Melanocyte of skin (primary cell): ENCODE measurements around the gene ZC3H18. TPM values are rescaled to one million over a fixed set of nuclear protein-coding genes. Genes with fewer than 3 reads are reported as not detected.

Source experiments
- total RNA-seq, 2 donors: library from RNA; depleted of rRNA; stranded (reverse); fragments of >200 nt; gene quantifications; 2 replicates each; pipeline ENCODE4 v1.2.3, GENCODE V29; 2012

The ZC3H18 gene
- 10 to 100 TPM in 1 of 2 donors, 1 to 10 TPM in 1; 8.9 to 14.7 TPM for total RNA-seq

DNA sequence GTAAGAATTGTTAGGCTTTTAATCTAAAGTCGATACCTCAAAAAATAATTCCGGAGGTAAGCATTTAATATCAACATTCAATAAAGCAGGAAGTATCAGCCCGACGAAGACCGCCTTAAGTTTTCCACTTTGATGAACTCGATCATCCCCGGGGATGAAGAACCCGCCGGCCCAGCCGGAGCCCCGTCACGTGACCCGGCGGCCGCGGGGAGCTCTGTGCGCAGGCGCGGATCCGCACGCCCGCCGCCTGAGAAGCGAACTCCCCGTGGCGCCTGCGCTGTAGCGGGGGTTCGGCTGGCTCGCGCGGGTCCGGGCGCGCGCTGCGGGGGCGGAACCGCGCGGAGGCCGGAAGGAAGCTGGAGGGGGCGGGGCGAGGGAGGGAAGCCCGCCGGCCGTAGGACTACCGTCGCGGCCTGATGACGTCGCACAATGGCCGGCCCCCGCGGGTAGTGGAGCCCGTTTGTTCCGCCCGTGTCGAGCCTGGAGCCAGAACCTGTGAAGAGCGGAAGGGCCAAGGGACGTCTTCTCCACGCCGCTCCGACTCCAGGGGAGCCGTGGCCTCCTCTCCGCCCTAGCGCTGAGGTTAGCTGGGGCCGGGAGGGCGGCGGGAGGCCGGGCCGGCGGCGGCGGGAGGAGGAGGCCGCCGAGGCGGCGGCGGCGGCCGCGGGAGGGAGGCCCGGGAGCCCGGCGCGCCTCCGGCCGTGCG, at the start of gene ZC3H18:
Gene ZC3H18 (plus strand): TSS at position 419 of the 706 bp plus-strand sequence. CDS start 6,721 bp downstream, outside the sequence.

DNA sequence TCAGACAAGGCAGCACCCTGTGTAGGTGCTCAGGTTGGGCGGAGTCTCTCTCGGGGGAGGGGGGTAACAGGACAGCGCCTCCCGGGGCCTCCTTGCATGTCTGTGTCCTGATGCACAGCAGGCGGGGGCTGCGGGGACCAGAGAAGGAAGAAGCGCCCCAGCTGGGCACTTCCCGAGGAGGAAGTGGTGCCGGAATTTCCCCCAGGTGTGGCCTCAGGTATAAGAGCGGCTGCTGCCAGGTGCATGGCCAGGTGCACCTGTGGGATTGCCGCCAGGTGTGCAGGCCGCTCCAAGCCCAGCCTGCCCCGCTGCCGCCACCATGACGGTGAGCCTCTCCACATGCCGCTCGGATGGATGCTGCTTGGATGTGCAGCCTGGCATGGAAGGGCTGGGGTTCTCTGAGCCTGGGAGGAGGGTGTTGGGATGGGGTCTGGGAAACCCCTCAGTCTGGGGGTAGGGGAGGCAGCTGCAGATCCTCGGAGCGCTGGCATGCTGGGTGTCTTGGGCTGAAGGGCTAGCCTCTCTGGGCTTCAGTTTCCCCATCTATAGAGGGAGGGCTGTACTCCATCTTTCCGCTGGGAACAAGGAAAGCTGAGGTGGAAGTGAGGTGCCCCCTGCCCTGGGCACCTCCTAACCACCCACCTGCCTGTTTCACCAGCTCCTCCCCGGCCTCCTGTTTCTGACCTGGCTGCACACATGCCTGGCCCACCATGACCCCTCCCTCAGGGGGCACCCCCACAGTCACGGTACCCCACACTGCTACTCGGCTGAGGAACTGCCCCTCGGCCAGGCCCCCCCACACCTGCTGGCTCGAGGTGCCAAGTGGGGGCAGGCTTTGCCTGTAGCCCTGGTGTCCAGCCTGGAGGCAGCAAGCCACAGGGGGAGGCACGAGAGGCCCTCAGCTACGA, 68.4 kb downstream of the ZC3H18 start, which contains the start of gene IL17C:
Gene IL17C (plus strand): TSS at position 250 of the 908 bp plus-strand sequence. CDS start 70 bp downstream, at position 320.

DNA sequence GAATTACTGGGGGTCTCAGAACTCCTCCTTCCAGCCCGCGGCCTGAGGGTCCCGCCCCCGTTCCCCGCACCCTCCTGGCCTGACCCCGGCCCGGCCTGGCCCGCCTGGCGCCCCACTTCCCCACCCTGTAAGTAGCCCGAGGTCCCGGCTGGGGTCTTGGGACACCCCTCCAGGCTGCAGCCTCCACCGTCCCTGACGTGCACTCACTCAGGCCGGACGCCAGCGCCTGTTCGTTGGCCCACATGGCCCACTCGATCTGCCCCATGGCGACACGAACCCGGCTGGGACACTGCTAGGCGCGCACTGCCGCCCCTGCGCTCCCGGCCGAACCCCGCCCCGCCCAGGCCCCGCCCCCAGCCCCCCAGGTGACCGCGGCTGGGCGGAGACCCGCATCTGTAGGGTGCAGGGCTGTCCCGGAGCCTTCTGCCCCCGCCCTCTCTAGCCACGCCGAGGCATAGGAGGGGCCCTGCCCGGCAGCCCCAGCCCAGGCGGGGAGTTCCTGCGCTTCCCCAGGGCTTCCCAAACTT, 80.6 kb downstream of the ZC3H18 start, which contains the start of gene CYBA:
Gene CYBA (minus strand): TSS at position 305 of the 527 bp plus-strand sequence. CDS start 40 bp downstream, at position 265.

DNA sequence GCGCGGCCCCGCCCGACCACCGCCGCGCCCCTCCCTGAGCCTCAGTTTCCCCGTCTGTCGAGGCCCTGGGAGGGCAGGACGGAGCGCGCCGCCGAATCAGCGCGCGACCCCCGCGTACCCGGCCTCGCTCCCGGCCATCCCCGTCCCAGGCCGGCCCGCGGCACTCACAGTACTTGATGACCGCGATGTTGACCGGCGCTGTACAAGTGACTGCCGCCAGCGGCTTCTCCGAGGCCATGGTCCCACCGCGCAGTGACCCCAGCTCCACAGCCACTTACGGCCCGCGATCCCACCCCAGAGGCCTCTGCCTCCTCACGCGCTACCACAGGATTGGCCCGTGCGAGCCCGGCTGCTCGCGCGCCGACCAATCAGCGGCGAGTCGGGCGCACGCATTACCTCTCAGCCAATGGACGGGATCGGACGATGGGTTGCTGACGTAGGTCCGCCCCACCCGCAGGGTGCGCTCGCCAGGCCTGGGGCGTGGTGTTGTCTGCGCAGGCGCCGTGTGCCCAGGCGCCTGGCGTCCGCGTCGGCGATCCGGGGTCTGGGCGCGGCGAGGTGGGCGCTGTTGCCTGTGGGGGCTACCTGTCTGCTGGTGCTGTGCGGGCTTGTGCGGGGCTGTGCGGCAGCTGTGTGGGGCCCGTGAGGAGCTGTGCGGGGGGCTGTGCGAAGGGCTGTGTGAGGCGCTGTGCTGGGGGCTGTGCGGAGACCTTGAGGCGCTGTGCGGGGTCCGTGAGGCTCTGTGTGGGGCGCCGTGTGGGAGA, 92.8 kb downstream of the ZC3H18 start, which contains the start of gene MVD:
Gene MVD (minus strand): TSS at position 249 of the 764 bp plus-strand sequence. CDS start 11 bp downstream, at position 238.

Other genes starting within 250 kb of the ZC3H18 start
- gene ZNF469, start 187.4 kb upstream of the ZC3H18 start, total RNA-seq, result under 1 TPM; under 0.01 TPM
- 1 to 10 TPM in 1 of 2 donors, under 1 TPM in 1; 0.34 to 2.7 TPM for gene ZFPM1, start 117.1 kb upstream of the ZC3H18 start, total RNA-seq
- gene IL17C, start 68.2 kb downstream of the ZC3H18 start, total RNA-seq, result not detected
- gene CYBA, start 80.7 kb downstream of the ZC3H18 start, total RNA-seq, result 100 to 1,000 TPM; 179 to 205 TPM
- gene MVD, start 92.7 kb downstream of the ZC3H18 start, total RNA-seq, result 10 to 100 TPM; 48.6 to 61.6 TPM
- gene SNAI3, start 116.1 kb downstream of the ZC3H18 start, total RNA-seq, result under 1 TPM in 1 of 2 donors, not detected in 1; under 0.01 TPM
- 10 to 100 TPM; 12.7 to 13.0 TPM for gene RNF166, start 136.0 kb downstream of the ZC3H18 start, total RNA-seq
- gene CTU2, start 136.1 kb downstream of the ZC3H18 start, total RNA-seq, result 10 to 100 TPM; 14.8 to 21.6 TPM
- 100 to 1,000 TPM in 1 of 2 donors, 10 to 100 TPM in 1; 89.1 to 132 TPM for gene PIEZO1, start 214.8 kb downstream of the ZC3H18 start, total RNA-seq
- 10 to 100 TPM in 1 of 2 donors, 1 to 10 TPM in 1; 9.3 to 33.0 TPM for gene CDT1, start 233.4 kb downstream of the ZC3H18 start, total RNA-seq
- gene APRT, start 241.5 kb downstream of the ZC3H18 start, total RNA-seq, result 10 to 100 TPM; 69.6 to 74.0 TPM